ENCODE data around the gene PTPRA.

The PTPRA gene

DNA sequence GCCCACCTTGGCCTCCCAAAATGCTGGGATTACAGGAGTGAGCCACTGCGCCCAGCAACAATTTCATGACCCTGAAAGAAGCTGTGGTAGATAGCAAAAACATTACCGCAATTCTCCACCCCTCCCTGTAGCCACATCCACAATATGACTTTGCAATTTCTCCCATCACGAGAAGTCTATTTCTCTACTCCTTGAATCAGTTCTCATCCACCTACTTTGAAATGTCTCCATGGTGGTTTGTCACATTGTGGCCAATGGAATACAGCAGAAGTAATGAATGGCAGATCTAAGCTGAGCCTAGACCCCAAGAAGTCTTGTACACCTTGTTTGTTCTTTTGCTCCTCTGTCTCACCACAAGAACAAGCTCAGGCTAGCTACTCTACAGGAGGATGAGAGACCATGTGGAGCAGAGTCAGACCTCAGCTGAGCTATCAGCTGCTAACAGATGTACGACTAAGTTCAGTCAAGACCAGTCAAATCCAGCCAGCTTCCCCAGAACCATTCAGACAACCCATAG lies 204.4 kb downstream of the PTPRA start:
- DNase-seq (ENCODE audit: low read depth), result no peak

DNA sequence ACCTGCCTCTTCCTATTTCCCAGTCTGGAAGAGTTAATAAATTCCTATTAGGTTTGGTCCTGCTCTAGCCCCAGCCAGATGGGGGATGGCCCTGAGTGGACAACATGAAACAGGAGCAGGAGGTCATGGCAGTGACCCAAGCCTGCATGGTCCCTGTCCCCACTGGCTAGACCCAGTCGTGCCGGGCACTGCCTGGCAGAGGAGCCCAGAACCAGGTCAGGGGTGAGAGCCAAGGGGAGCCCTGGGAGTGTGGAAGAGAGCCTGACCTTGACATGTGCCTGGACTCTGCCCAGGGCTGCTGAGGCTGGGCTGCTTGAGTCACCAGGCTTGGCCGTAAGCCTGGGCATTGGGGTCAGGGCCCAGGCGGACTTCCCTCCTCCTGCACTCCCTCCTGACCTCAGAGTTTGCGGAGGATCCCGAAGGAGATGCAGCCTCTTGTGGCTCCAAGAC lies 207.7 kb downstream of the PTPRA start:
- no peak for DNase-seq (ENCODE audit: low read depth)

DNA sequence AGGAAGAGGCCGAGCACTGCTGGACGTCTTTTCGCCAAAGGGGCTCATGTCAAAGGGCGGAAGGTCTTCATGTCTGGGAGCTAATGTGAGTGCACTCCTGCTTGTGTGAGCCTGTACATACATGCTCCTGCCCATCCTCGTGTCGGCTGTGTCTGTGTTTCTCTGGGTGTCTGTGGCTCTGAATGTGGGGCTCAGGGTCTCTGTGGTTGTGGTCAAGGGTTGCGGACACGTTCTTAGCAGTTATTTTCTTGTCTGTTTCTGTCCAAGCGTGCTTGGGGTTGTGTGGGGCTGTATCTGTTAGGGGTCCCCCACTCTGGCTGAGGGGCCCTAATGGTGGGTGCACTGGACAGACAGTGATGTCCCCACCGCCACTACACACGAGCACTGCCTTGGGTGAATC lies 208.4 kb downstream of the PTPRA start:
- no peak for DNase-seq (ENCODE audit: low read depth)

DNA sequence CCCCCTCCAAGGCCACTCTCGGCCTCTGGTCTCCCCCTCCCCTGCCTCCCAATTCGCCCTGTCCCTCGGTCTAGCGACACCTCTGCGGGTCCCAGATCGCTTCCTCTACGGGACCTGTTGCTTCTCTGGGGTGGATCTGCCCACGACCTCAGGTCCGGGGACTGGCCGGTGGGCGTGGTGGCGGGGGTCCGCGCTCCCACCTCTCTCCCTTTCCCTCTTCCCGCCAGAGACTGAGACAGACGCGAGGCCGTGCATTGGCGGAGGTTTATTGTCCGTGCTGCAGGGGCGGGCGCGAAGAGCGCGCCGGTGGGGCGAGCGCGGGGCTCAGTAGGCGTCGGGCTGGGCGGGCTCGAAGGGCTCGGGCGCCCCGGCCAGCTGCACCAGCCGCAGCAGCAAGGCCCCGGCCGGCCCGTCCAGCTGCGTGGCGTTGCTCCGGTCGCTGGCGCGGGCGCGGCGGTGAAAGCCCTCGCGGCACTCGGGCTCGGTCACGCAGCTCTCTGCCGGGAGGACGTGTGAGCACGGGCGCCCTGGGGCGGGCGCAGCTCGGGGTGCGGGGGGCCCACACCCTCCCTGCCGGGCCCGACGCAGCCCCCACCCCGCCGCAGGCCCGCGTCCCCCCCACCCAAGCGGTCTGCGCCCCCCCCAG lies 209.1 kb downstream of the PTPRA start:
- no peak for DNase-seq (ENCODE audit: low read depth)

DNA sequence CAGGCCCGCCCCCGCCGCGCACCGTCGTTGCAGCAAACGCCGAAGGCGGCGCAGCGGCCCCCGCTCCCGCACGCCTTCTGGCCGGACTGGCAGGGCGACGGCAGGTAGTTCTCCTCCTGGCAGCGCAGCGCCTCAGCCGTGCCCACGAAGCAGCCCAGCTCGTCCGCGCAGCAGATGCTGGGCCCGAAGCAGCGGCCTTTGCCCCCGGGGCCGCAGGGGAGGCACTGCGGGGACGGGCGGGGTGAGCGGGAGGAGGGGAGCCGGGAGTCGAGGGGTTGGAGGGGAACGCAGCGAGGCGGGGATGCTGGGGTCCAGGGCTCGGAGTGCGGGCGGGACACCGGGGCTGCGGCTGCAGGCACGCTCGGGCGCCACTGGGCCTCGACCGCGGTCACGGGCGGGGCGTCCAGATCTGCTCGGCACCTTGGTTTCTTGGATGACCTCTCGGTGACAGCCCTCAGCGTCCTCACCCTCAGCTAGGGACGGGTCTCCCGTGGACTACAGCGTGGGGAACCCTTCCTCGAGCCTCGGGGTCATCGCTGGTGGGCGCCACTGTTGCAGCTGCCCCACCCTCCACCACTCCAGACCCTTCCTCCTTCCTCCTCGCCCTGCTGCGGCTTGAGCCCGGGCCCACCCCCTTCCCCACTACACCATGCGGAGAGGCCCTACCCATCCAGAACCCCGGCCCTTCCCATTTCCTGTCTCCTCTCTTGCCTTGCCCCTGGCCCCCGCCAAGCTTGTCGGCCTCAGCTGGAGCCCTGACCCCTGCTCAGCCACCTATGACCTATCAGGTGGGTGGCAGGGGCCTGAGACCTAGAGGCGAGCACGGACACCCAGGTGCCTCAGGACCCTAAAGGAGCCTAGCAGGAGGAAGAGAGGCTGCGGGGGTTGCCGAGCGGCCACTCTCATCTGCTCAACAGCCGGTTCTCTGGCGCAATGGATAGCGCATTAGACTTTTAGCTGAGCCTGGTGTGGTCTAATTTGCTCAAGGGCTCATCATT lies 210.0 kb downstream of the PTPRA start:
- DNase-seq (ENCODE audit: low read depth), result no peak

DNA sequence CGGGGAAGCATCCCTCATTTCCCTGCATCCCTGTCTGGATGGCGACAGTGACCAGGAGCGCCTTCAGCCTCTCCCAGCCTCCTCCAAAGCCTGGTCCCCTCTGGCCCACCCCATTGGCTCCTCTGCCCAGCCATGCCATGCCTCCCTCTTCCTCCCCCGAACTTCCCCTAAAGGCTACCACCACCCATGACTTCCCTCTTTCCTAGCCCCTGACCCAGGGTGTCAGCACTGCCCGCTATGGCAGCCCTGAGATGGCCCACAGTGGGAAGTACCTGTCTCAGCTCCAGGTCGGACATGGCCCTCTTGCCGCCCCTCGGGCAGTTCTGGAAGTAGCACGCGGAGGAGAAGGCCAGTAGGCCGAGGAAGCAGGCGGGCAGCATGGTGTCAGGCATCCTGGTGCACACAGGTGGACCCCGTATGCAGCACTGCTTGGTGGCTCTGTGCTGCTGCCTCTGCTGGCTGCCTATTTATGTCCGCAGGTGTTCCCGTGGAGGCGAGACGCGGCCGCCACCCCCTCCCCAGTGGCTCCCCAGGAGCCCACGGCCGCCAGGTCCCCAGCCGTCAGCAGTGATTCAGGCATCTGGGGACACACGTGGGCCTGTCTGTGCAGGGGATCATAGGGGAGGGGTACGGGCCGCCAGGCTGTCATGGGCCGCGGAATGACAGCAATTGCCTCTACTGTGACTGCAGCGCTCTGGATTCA lies 211.2 kb downstream of the PTPRA start, which contains the start of gene AVP:
AVP (minus strand) TSS at position 442 of the 703 bp plus-strand sequence; CDS start at position 392, 50 bp downstream.
- DNase-seq (ENCODE audit: low read depth), result no peak

DNA sequence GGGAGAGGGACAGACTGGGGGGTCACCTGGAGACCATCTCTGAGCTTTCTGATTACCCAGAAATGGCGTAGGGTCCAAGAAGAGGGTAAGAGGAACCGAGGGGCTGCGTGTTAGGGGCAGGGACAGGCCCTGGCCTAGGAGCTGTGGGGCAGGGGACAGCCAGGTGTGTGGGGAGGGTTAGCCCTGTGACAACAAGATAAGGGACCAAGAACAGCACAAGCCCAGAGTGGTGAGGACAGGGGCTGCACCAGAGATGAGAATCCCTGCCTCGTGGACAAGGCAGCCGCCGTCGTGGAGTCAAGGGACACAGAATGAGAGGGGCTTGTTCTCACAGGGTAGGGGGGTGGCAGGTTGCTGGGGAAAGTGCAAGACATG lies 211.7 kb downstream of the PTPRA start:
- DNase-seq (ENCODE audit: low read depth), result no peak

DNA sequence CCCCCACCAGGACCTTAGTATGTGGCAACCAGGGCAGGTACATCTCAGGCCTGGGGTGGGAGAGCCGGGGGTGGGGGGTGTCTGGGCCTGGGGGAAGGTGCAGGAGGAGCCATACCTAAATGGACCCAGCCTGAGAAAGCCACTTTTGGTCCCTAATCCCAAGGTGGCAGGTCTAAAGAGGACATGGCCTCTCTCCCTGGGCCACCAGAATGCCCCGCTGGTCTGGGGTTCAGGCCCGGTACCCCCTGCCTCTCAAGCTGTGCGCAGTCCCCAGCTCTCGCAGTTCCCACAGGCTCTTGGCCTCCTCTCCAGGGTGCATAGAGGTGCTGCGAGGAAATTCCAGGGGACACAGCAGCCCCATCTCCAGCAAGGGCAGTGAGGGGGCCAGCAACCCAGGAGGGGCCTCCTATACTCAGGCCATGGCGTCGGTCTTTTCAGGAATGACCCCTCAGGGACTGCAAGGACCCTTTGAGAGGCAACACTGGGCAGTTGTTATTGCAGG lies 212.3 kb downstream of the PTPRA start:
- DNase-seq (ENCODE audit: low read depth), result no peak

DNA sequence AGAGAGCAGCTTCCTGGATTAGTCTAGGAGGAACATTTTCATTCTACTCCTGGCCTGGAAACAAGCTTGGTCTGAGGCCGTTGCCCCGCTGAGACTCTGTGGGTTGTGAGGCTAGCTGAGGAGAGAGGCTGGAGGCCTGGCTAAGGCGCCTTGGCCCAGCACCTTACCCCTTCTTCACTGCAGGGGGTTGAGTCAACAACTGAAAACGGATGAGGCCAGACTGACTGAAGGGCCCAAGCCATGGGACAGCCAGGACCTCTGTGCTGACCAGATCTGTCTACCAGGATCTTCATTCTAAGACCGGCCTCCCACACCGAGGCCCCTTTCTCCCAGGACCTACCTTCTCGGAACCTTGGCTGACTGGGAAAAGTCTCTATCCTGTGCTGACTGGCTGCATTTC lies 214.8 kb downstream of the PTPRA start:
- DNase-seq (ENCODE audit: low read depth), result no peak

Measured in activated T-helper 1 cell treated with Interleukin-2 at 50 U/mL for 16 hours (primary cell).